Measurements from ENCODE around the gene HDAC4. TPM values are rescaled to one million over a fixed set of nuclear protein-coding genes. Genes with fewer than 3 reads are reported as not detected.

HDAC4 gene
- total RNA-seq, 4 donors from 2014 or later, result 51.4 to 107 (median 70.8) TPM

GRCh38 chr2:239125726-239126675 lies 274.8 kb downstream of the HDAC4 start:
- TF ChIP-seq POLR2AphosphoS5 (IDR thresholded peaks at IDR 0.05), result no peak
- no peaks in the 10 kb centered on the region for H3K4me1 ChIP-seq
- WGBS, result 94% methylated on average over 27 of the region's 27 CpGs
- no peaks in the 10 kb centered on the region for H3K27me3 ChIP-seq
- no peak overlapping the region for H3K4me3 ChIP-seq
- no peak for DNase-seq (ENCODE audit: low spot score in 2 of 2)
- no peaks in the 10 kb centered on the region for H3K9me3 ChIP-seq
- no peak overlapping the region for H3K27ac ChIP-seq
- H3K36me3 ChIP-seq, result peaks cover 67% of the 10 kb centered on the region

- DNase-seq (ENCODE audit: low spot score in 2 of 2), result no peak
- H3K4me1 ChIP-seq, result no peaks in the 10 kb centered on the region
- no peaks in the 10 kb centered on the region for H3K27me3 ChIP-seq
- no peak overlapping the region for H3K27ac ChIP-seq
- H3K4me3 ChIP-seq, result no peak overlapping the region
- no peaks in the 10 kb centered on the region for H3K9me3 ChIP-seq
- 92% methylated on average over 48 of the region's 48 CpGs for WGBS
- peaks cover 51% of the 10 kb centered on the region for H3K36me3 ChIP-seq
- TF ChIP-seq POLR2A (IDR thresholded peaks at IDR 0.05) (no peak), POLR2AphosphoS5 (IDR thresholded peaks at IDR 0.05) (no peak)
Measured at GRCh38 chr2:239124152-239124899, 276.5 kb downstream of the HDAC4 start.

DNA sequence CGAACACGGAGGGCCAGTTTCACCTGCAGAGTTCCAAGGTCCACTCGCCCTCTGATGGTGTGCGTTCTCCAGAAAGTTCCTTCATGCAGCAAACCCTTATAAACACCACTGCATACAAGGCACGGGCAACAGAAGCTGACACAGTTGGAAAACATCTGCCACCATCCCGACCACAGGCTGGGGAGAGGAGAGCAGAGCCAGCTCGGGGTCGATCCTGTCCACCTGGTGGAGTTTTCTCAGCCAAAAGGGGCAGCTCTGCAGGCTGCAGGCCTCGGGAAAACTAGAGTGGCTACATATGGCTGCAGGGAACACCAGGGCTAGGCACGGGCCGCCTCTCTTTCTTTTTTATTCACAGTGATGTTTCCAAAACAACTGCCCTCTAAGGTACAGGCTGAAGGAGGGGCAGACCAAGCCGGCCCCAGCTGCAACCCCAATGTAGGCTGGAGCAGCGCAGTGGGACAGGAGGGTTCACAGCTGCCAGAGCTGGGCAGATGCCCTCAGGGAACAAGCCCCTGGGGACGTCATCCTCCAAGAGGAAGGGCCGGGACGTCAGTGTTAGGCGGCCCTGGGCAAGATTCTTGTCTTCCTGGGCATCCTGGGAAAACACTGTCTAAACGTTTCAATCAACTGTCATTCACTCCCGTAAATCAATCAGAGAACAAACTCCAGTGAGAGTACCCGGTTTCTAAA lies 278.3 kb downstream of the HDAC4 start:
- DNase-seq (ENCODE audit: low spot score in 2 of 2), result no peak
- Histone ChIP-seq H3K36me3 (peaks cover 38% of the 10 kb centered on the region), H3K9me3 (no peaks in the 10 kb centered on the region), H3K4me3 (no peak overlapping the region), H3K27ac (no peak overlapping the region), H3K27me3 (no peaks in the 10 kb centered on the region), H3K4me1 (no peaks in the 10 kb centered on the region)
- 80% methylated on average over 20 of the region's 20 CpGs for WGBS
- TF ChIP-seq POLR2AphosphoS5 (IDR thresholded peaks at IDR 0.05) (no peak), EP300 (IDR thresholded peaks at IDR 0.05) (no peak), POLR2A (IDR thresholded peaks at IDR 0.05) (no peak), CTCF (IDR thresholded peaks at IDR 0.05) (no peak)

DNA sequence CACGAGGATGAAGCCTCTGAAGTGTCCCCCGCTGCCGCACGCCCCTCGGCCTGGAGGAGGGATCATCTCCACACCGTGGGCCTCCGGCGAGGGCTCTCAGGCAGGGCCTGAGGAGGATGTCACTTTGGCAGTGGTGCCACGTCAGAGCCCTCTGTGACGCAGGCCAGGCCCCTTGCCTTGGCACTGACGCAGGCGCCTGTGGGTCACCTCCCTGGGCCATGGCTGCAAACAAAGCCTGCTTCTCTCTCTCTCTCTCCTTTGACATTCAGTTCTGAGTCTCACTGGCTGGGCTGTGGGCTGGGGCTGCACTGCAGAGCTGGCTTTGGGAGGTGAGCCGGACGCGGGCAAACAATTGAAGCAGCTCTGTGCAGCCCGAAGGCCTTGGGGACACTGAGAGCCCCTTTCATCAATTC lies 279.2 kb downstream of the HDAC4 start:
- TF ChIP-seq EP300 (IDR thresholded peaks at IDR 0.05), result no peak
- no peak for TF ChIP-seq POLR2AphosphoS5 (IDR thresholded peaks at IDR 0.05)
- TF ChIP-seq POLR2A (IDR thresholded peaks at IDR 0.05), result no peak
- TF ChIP-seq CTCF (IDR thresholded peaks at IDR 0.05), result no peak
- DNase-seq (ENCODE audit: low spot score in 2 of 2), result no peak
- whole genome bisulfite sequencing, result 77% methylated on average over 16 of the region's 16 CpGs
- H3K4me3 ChIP-seq, result no peak overlapping the region
- no peak overlapping the region for H3K27ac ChIP-seq
- H3K27me3 ChIP-seq, result no peaks in the 10 kb centered on the region
- H3K4me1 ChIP-seq, result no peaks in the 10 kb centered on the region
- H3K9me3 ChIP-seq, result no peaks in the 10 kb centered on the region
- peaks cover 31% of the 10 kb centered on the region for H3K36me3 ChIP-seq

GRCh38 chr2:239120664-239121063 lies 280.2 kb downstream of the HDAC4 start:
- no peak overlapping the region for H3K4me3 ChIP-seq
- peaks cover 22% of the 10 kb centered on the region for H3K36me3 ChIP-seq
- H3K4me1 ChIP-seq, result no peaks in the 10 kb centered on the region
- no peaks in the 10 kb centered on the region for H3K9me3 ChIP-seq
- no peak overlapping the region for H3K27ac ChIP-seq
- DNase-seq (ENCODE audit: low spot score in 2 of 2), result no peak
- WGBS, result 70% methylated on average over 4 of the region's 4 CpGs
- TF ChIP-seq EP300 (IDR thresholded peaks at IDR 0.05), result no peak
- no peak for TF ChIP-seq POLR2AphosphoS5 (IDR thresholded peaks at IDR 0.05)
- no peak for TF ChIP-seq CTCF (IDR thresholded peaks at IDR 0.05)
- TF ChIP-seq POLR2A (IDR thresholded peaks at IDR 0.05), result no peak
- no peaks in the 10 kb centered on the region for H3K27me3 ChIP-seq
